ENCODE data around the gene PDE4D.

- TF ChIP-seq CTCF (IDR thresholded peaks at IDR 0.05) (no peak), EP300 (IDR thresholded peaks at IDR 0.05) (no peak), POLR2A (IDR thresholded peaks at IDR 0.05) (no peak)
Measured at GRCh38 chr5:59785676-59786333, 107.7 kb downstream of the PDE4D start.

Measured in tibial nerve (tissue), 4 donors.